AG04450 (cell line): ENCODE data around the gene WIPI1. TPM values are rescaled to one million over a fixed set of nuclear protein-coding genes. Genes with fewer than 3 reads are reported as not detected.

Source experiments
- CTCF ChIA-PET: fragments of 300-600, 350-600 bp; formaldehyde crosslinking; extraction: SDS; loops from one replicate; lab custom pipeline; 2022; ENCODE audit warnings: antibody characterized with exemption, inconsistent platforms; lab: Charles Lee
- POLR2A ChIA-PET: fragments of 350-600 bp; formaldehyde crosslinking; extraction: SDS; loops from one replicate; lab custom pipeline; 2021; ENCODE audit warnings: antibody characterized with exemption, inconsistent platforms; lab: Yijun Ruan, JAX
- DNase-seq: peaks from one replicate; pipeline ENCODE4 v3.0.0-alpha.2; 2011; ENCODE audit warnings: low read depth, low spot score
- H3K27ac ChIP-seq: one replicate; pipeline ENCODE4 v1.5.1; 2012; ENCODE audit warnings: low read depth, low read length, control low read depth
- H3K27me3 ChIP-seq: one replicate; pipeline ENCODE4 v1.6.0; 2012; ENCODE audit warnings: low read length; ENCODE audit not compliant: control insufficient read depth, insufficient read depth
- H3K4me3 ChIP-seq: 2 replicates; pipeline ENCODE4 v1.5.1; 2011; ENCODE audit warnings: mild to moderate bottlenecking, low read depth, low read length, control low read depth
- H3K9me3 ChIP-seq: 2 replicates; pipeline ENCODE4 v1.5.1; 2012; ENCODE audit warnings: low read length; ENCODE audit not compliant: control insufficient read depth, insufficient read depth
- CTCF ChIP-seq: IDR thresholded peaks from 2 replicates; pipeline ENCODE4 v1.5.1; 2011; ENCODE audit warnings: low read depth, low read length, control low read depth, inconsistent platforms
- polyA plus RNA-seq: library from polyadenylated mRNA; depleted of rRNA; stranded (reverse); fragments of >200 nt; gene quantifications from 2 replicates; pipeline ENCODE4 v1.2.3, GENCODE V29; 2011

WIPI1 gene
- polyA plus RNA-seq, 1 experiment: 125 TPM

- Histone ChIP-seq H3K9me3 (no peaks in the 10 kb centered on the region), H3K27ac (no peak overlapping the region), H3K4me3 (no peak overlapping the region), H3K27me3 (no peaks in the 10 kb centered on the region)
- TF ChIP-seq CTCF: no peak
- DNase-seq: no peak
- CTCF ChIA-PET: interaction anchor here (1.0 to 1.1 kb wide), 2 partner anchors 9 to 30 kb away, joined by 3 read pairs; no protein-coding TSS in a partner anchor
- POLR2A ChIA-PET: interaction anchor here (0.7 kb wide), 1 partner anchor 224 kb away, joined by 3 read pairs; no protein-coding TSS in a partner anchor
Measured at GRCh38 chr17:68428498-68429172, 28.7 kb downstream of the WIPI1 start.

DNA sequence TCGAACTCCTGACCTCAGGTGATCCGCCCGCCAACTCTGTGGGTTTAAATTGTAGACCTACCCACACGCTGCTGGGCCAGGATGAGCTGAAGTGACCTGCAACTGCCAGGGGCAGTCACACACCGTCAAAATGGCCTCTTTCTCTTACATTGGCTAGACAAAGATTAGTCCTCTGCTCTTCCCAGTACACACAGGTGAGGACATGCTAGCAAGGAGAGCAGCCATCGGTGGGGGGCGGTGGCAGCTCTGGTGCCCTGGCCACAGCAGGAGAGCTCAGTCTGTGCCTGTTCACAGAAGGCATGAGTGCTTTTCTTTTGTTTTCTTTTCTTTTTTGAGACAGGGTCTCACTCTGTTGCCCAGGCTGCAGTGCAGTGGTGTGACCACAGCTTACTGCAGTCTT lies 29.7 kb downstream of the WIPI1 start:
- no peak overlapping the region for H3K27ac ChIP-seq
- no peaks in the 10 kb centered on the region for H3K9me3 ChIP-seq
- TF ChIP-seq CTCF: no peak
- H3K27me3 ChIP-seq: no peaks in the 10 kb centered on the region
- ChIA-PET CTCF (no interaction called here), POLR2A (no interaction called here)
- H3K4me3 ChIP-seq: no peak overlapping the region
- no peak for DNase-seq

DNA sequence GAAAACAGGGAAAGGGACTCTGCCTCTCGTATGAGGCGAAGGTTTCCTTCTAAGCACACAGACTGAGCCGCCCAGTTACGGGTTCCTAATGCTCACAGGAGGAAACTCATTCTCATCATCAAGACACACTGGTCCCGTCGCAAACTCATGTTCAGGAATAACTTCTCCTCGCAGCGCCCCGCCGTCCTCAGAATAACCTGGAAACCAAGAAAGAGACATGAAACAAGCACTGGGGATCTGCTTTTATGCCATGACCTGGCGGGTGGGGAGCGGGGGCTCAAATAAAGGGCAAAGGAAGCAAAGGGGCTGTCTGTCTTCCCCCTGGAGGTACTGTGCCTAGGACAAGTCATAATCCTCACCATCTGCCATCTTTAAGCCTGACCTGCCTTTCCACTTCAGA lies 31.3 kb downstream of the WIPI1 start:
- ChIA-PET POLR2A (no interaction called here), CTCF (interaction anchor here (3.4 kb wide), 1 partner anchor 27 kb away, joined by 12 read pairs; no protein-coding TSS in a partner anchor)
- no peak for DNase-seq
- H3K4me3 ChIP-seq: no peak overlapping the region
- no peaks in the 10 kb centered on the region for H3K27me3 ChIP-seq
- no peak for TF ChIP-seq CTCF
- no peaks in the 10 kb centered on the region for H3K9me3 ChIP-seq
- no peak overlapping the region for H3K27ac ChIP-seq

DNA sequence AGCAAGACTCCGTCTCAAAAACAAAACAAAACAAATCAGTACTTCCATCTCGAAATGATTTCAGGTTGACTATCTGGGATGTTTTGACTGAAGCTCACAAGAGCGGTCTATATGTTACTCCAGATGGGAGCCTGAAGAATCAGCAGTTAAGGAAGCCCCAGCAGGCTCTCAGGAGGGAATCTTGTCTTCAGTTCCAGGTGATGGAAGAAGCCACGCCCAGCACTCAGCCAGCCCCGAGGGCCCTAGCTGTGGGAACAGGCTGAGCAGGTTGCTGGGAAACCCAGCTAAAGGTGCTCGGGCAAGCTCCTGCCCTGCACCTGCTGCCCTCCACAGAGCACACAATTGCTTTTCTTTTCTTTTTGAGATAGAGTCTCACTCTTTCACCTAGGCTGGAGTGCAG lies 32.4 kb downstream of the WIPI1 start:
- H3K27me3 ChIP-seq: no peaks in the 10 kb centered on the region
- CTCF ChIA-PET: interaction anchor here (1.1 to 3.4 kb wide), 3 partner anchors 12 to 162 kb away, joined by 3 to 12 read pairs (median 4); no protein-coding TSS in a partner anchor

More for the DNA sequence above, 32.4 kb downstream of the WIPI1 start:
- Histone ChIP-seq H3K27ac (no peak overlapping the region), H3K4me3 (no peak overlapping the region), H3K9me3 (no peaks in the 10 kb centered on the region)
- no peak for TF ChIP-seq CTCF
- POLR2A ChIA-PET: no interaction called here
- no peak for DNase-seq
